ENCODE data around the gene EPHA3. TPM values are rescaled to one million over a fixed set of nuclear protein-coding genes. Genes with fewer than 3 reads are reported as not detected.

The EPHA3 gene
- total RNA-seq, 1 donor from 2014 or later, result 24.6 TPM

GRCh38 chr3:89411201-89411600 lies 303.8 kb downstream of the EPHA3 start:
- H3K27ac Mint-ChIP-seq (ENCODE audit: unreplicated experiment), result peak overlapping the region; percentile 95

GRCh38 chr3:89414270-89414669 lies 306.8 kb downstream of the EPHA3 start:
- H3K4me3 Mint-ChIP-seq, result no peak overlapping the region
- no peak for DNase-seq (ENCODE audit: low read depth, low spot score)
- peaks cover 20% of the 10 kb centered on the region for H3K4me1 Mint-ChIP-seq
- H3K9me3 Mint-ChIP-seq, result no peaks in the 10 kb centered on the region
- no peak for TF ChIP-seq CTCF (conservative IDR thresholded peaks at IDR 0.05)
- H3K27me3 Mint-ChIP-seq (ENCODE audit: low read depth), result no peaks in the 10 kb centered on the region
- no peak overlapping the region for H3K27ac Mint-ChIP-seq (ENCODE audit: unreplicated experiment)
- peaks cover 2% of the 10 kb centered on the region for H3K36me3 Mint-ChIP-seq (ENCODE audit: low read depth)

More at GRCh38 chr3:89411201-89411600, 303.8 kb downstream of the EPHA3 start:
- Mint-ChIP-seq H3K4me1 (peaks cover 36% of the 10 kb centered on the region), H3K36me3 (ENCODE audit: low read depth) (no peaks in the 10 kb centered on the region), H3K27me3 (ENCODE audit: low read depth) (no peaks in the 10 kb centered on the region), H3K4me3 (peak overlapping the region; percentile 1), H3K9me3 (no peaks in the 10 kb centered on the region)
- no peak for TF ChIP-seq CTCF (conservative IDR thresholded peaks at IDR 0.05)
- no peak for DNase-seq (ENCODE audit: low read depth, low spot score)

- H3K27ac Mint-ChIP-seq (ENCODE audit: unreplicated experiment), result no peak overlapping the region
Observed at GRCh38 chr3:89419647-89420241, 312.3 kb downstream of the EPHA3 start.

GRCh38 chr3:89426060-89426459 lies 318.6 kb downstream of the EPHA3 start:
- no peaks in the 10 kb centered on the region for H3K36me3 Mint-ChIP-seq (ENCODE audit: low read depth)
- H3K27ac Mint-ChIP-seq (ENCODE audit: unreplicated experiment), result no peak overlapping the region
- no peaks in the 10 kb centered on the region for H3K27me3 Mint-ChIP-seq (ENCODE audit: low read depth)
- no peak for TF ChIP-seq CTCF (conservative IDR thresholded peaks at IDR 0.05)
- DNase-seq (ENCODE audit: low read depth, low spot score), result no peak
- H3K4me1 Mint-ChIP-seq, result no peaks in the 10 kb centered on the region
- no peak overlapping the region for H3K4me3 Mint-ChIP-seq
- H3K9me3 Mint-ChIP-seq, result no peaks in the 10 kb centered on the region

More at GRCh38 chr3:89419647-89420241, 312.3 kb downstream of the EPHA3 start:
- H3K4me3 Mint-ChIP-seq, result no peak overlapping the region
- TF ChIP-seq CTCF (conservative IDR thresholded peaks at IDR 0.05), result no peak
- no peaks in the 10 kb centered on the region for H3K4me1 Mint-ChIP-seq
- H3K36me3 Mint-ChIP-seq (ENCODE audit: low read depth), result peaks cover 2% of the 10 kb centered on the region
- no peak for DNase-seq (ENCODE audit: low read depth, low spot score)
- H3K9me3 Mint-ChIP-seq, result no peaks in the 10 kb centered on the region
- H3K27me3 Mint-ChIP-seq (ENCODE audit: low read depth), result no peaks in the 10 kb centered on the region

GRCh38 chr3:89434621-89435380 lies 327.4 kb downstream of the EPHA3 start:
- Mint-ChIP-seq H3K27me3 (ENCODE audit: low read depth) (no peaks in the 10 kb centered on the region), H3K36me3 (ENCODE audit: low read depth) (no peaks in the 10 kb centered on the region), H3K4me1 (peaks cover 7% of the 10 kb centered on the region), H3K9me3 (no peaks in the 10 kb centered on the region), H3K27ac (ENCODE audit: unreplicated experiment) (no peak overlapping the region), H3K4me3 (no peak overlapping the region)
- no peak for DNase-seq (ENCODE audit: low read depth, low spot score)
- TF ChIP-seq CTCF (conservative IDR thresholded peaks at IDR 0.05), result no peak

All from neural crest cell (in vitro differentiated cells).